ENCODE data around the gene DHRS7C. TPM values are rescaled to one million over a fixed set of nuclear protein-coding genes. Genes with fewer than 3 reads are reported as not detected.

DHRS7C gene
- polyA plus RNA-seq, 5 donors, result 4.4 TPM; not detected in 4

DNA sequence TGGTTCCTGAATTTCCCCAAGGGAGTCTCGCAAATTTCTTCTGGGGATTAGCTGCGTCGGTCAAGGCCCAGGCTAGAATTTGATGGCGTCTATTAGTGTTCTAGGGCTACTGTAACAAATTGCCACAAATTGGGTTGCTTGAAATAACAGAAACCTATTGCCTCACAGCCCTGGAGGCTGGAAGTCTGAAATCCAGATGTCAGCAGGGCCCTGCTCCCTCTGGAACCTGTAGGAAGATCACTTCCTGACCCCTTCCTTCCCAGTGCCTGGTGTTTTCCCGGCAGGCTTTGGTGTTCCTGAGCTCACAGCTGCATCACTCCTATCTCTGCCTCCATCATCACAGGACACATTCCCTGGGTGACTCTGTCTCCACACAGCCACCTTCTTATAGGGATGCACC is 24.4 kb downstream of the DHRS7C start:
- DNase-seq, result no peak

DNA sequence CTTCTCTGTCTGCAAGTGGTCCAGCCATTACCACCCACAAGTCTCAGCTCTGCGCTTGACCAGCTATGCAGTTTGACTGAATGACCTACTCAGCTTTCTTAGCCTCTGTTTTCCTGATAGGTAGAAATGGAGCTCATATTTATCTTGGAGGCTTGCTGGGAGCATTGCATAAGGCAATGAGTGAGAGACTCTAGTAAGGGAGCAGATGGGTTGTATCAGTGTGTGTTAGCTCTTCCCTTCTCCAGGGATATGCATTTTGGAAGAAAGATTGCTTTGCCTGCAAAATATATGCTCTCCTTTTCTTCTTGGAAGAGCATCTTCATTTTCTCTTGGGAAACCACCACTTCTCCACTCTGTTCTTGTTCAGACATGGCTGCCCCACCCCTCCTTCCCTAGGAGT is 26.1 kb downstream of the DHRS7C start:
- no peak for DNase-seq

DNA sequence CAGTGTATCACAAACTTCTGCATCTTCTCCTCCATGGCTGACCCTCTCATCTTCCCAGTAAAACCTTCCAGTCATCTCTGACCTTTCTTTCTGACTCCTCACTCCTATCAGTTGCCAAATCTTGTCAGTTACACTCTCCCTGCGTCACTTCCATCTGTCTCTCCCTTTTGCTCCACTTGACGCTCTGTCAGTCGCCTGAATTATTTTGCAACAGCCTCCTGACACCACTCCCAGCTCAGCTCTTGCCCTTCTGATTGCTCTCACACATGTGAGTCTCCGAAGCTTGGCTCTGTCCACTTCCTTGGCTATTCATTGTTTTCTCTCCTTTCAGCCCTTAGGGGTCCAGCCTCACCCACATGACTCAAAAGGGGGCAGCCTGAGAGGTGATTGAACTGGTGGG is 27.7 kb downstream of the DHRS7C start:
- DNase-seq, result no peak

DNA sequence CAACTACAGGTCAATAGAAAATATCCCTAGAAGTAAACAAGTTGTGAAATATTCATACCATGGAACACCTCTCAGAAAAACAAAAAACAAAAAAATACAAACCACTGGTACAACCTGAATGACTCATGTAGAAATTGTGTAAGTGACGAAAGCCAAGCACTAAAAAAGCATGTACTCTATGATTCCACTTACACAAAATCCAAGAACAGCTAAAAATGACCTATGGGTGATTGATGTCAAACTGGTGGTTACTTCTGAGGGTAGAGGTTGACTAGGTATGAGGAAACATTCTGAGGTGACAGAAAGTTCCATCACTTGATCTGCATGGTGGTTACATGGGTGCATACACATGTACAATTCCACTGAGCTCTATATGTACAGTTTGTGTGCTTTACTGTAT is 31.1 kb downstream of the DHRS7C start:
- DNase-seq, result no peak

DNA sequence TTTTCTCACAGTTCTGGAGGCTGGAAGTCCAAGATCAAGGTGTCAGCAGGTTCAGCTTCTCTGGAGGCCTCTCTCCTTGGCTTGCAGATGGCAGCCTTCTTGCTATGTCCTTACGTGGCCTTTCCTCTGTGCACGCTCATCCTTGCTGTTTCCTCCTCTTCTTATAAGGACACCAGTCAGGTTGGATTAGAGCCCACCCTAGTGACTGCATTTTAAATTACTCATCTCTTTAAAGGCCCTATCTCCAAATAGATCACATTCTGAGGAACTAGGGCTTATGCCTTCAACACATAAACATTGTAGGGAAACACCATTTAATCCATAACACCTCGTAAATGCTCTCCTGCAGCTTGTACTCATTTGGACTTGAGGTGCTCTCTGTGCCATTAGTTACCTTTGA is 36.3 kb downstream of the DHRS7C start:
- no peak for DNase-seq

DNA sequence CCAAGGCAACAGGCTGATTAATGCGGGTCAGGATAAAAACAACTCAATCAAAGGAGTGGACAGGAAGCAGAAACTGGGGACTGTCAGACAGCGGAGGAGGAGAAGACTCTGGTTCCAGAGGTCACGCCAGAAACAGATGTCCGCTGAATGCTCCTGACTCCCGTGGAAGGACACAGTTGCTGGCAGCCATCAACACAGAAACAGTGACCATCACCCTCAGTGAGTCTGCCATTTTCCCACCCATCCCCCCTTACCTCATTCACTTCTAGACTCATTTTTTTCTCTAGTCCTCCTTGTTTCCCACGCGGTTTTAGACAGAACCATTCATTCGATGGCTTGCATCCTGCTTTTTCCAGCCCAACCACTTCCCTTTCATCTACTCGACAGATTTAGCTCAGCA is 40.9 kb downstream of the DHRS7C start:
- no peak for DNase-seq

DNA sequence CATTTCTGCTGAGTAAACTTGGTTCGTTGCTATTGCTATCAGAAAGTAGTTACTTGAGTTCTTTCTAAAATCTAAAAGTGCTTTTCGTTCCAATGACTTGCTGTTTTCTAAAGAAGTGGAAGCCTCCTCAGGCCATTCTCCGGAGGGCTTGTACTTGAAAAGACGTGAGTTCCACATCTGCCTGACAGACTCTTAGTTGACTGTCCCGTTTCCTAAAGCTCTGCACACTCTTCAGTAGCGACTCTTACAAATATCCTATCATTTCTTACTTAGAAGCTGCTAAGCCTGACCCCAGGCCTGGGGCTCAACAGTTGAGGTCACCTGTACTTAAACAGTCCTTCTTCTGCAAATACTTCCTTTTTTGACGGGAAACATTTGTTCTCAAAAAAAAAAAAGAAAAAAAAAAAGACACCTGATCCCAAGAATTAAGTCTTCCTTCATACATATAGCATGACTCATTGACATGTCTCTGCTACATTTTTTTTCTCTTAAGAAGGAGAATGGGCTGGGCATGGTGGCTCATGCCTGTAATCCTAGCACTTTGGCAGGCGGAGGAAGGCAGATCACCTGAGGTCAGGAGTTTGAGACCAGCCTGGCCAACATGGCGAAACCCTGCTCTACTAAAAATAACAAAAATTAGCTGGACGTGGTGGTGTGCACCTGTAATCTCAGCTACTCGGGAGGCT is 61.5 kb downstream of the DHRS7C start:
- no peak for DNase-seq

DNA sequence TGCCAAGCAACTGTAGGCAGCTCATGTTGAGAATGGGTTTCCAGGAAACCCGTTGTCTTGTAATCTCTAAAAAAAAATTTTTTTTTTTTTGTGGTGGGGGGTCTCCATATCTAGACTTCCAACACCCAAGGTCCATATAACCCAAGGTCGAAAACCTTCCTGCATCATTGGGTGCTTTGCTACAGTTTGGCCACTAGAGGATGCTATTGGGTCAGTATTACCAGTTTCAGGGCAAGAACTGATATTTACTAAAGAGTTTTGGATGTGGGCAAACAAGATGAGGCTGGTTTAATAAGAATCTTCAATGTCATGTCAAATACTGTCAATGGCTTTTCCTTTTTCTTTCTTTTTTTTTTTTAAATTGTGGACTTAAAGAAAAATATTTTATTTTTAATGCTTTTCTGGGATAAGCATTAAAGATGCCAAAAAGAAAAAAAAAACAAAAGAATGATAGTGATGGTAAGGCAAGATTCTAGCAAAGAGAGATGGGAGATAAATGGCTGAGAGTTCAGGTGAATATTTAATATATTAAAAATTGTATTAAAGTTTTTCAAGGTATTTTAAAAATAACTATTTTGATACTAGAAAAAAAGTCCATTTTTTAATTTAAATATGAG is 62.2 kb downstream of the DHRS7C start:
- peak in 1 of 2 donors; percentile 36 for DNase-seq

DNA sequence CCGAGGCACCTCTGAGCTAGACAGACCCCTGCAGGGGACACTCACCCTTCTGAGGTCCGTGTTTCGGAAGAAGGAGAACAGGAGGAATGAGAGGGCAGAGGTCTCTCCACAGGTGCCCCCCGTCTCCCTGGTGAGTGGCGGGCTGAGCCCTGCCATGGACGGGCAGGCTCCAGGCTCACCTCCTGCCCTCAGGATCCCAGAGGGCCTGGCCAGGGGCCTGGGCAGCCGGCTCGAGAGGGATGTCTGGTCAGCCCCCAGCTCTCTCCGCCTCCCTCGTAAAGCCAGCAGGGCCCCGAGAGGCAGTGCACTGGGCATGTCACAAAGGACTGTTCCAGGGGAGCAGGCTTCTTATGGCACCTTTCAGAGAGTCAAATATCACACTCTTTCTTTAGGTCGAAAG is 62.8 kb downstream of the DHRS7C start:
- no peak for DNase-seq

DNA sequence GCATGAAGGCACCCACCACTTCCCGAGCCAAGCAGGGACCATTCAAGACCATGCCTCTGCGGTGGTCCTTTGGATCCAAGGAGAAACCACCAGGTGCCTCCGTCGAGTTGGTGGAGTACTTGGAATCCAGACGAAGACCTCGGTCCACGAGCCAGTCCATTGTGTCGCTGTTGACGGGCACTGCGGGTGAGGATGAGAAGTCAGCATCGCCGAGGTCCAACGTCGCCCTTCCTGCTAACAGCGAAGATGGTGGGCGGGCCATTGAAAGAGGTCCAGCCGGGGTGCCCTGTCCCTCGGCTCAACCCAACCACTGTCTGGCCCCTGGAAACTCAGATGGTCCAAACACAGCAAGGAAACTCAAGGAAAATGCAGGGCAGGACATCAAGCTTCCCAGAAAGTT is 63.4 kb downstream of the DHRS7C start:
- no peak for DNase-seq

DNA sequence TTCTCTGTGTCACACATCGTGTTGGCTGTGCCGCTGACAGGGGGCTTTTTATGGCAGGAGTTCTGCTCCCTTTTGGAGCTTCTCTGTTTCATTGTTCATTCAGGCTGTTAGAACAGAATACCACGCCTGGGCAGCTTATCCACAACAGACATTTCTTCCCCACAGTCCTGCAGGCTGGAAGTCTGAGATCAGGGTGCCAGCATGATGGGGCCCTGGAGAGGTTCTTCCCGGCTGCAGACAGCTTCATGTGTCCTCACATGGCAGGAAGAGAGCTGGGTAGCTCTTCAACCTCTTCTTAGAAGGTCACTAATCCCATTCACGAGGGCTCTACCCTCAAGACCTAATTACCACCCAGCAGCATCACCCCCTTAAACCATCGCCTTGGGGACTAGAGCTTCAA is 65.1 kb downstream of the DHRS7C start:
- no peak for DNase-seq

DNA sequence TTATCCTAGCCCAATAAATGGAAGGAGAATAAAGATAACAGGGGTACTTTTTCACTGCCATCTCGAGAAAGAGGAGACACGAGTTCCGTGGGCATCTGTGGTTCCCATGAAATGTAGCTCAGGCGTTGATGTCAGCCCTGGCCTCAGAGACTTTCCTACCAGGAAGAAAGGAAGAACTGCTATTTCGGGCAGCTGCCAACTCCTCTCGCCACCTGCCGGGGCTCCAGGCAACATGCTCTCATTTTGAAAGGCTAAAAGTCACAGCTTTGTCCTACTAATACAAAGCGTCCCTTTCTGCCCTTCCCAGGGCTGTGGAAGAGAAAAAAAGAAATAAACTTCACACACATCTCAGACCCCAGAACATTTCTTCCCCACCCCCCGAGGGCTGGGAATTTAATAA is 65.8 kb downstream of the DHRS7C start:
- no peak for DNase-seq

Other genes with a start within 250 kb of the DHRS7C start
- gene STX8, start 215.8 kb downstream of the DHRS7C start, polyA plus RNA-seq (ENCODE audit: insufficient read depth in 1 of 5, insufficient read length in 5 of 5, low replicate concordance in 1 of 5), result 10 to 100 TPM; 52.5 to 68.2 (median 60.0) TPM
- gene CFAP52, start 214.9 kb downstream of the DHRS7C start, polyA plus RNA-seq (ENCODE audit: insufficient read depth in 1 of 5, insufficient read length in 5 of 5, low replicate concordance in 1 of 5), result 1 to 10 TPM; 2.7 to 9.9 (median 6.0) TPM
- gene USP43, start 146.1 kb downstream of the DHRS7C start, polyA plus RNA-seq (ENCODE audit: insufficient read depth in 1 of 5, insufficient read length in 5 of 5, low replicate concordance in 1 of 5), result 1 to 10 TPM; 3.0 to 4.7 (median 3.7) TPM
- not detected for gene GSG1L2, start 30.5 kb upstream of the DHRS7C start, polyA plus RNA-seq (ENCODE audit: insufficient read depth in 1 of 5, insufficient read length in 5 of 5, low replicate concordance in 1 of 5)
- 1 to 10 TPM; 1.4 to 2.8 (median 2.4) TPM for gene GLP2R, start 34.3 kb upstream of the DHRS7C start, polyA plus RNA-seq (ENCODE audit: insufficient read depth in 1 of 5, insufficient read length in 5 of 5, low replicate concordance in 1 of 5)
- gene RCVRN, start 113.7 kb upstream of the DHRS7C start, polyA plus RNA-seq (ENCODE audit: insufficient read depth in 1 of 5, insufficient read length in 5 of 5, low replicate concordance in 1 of 5), result under 1 TPM; 0.25 to 0.78 (median 0.48) TPM

Data from right lung (tissue), 5 donors.